ENCODE results near the gene NAA60. TPM values are rescaled to one million over a fixed set of nuclear protein-coding genes. Genes with fewer than 3 reads are reported as not detected.
A peak's percentile ranks its signal among the peaks of the same experiment; 100 is the strongest.
"Not testable (repeated sequence)": the region's sequence is repeated elsewhere in the genome, so short reads cannot be mapped to it uniquely, and the experiment has no call there.

The NAA60 gene
- total RNA-seq, 1 experiment from 2014 or later: 39.4 TPM

DNA sequence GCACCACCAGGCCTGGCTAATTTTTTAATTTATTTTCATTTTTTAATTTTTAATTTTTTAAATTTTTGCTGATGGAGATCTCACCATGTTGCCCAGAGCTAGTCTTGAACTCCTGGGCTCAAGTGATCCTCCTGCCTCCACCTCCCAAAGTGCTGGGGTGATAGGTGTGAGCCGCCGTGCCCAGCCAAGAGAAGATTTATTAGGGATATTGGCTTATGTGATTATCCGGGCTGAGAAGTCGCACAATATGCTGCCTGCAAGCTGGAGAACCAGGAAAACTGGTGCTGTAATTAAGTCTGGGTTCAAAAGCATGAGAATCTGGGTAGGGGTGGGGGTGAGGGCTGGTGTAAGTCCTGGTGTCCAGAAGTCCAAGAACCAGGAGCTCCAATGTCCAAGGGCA lies 54.3 kb downstream of the NAA60 start:
- Histone ChIP-seq H3K4me3 (ENCODE audit: low read depth, low read length, poor library complexity, severe bottlenecking) (no peak overlapping the region), H3K4me1 (ENCODE audit: insufficient read depth, low read length, poor library complexity, severe bottlenecking) (peaks cover 9% of the 10 kb centered on the region), H3K27me3 (replicated peaks; ENCODE audit: insufficient read depth, low read depth, low read length, poor library complexity) (no peaks in the 10 kb centered on the region), H3K36me3 (ENCODE audit: insufficient read depth, low read length, poor library complexity, severe bottlenecking) (no peaks in the 10 kb centered on the region), H3K9me3 (ENCODE audit: low read depth, low read length, poor library complexity, severe bottlenecking) (no peaks in the 10 kb centered on the region), H3K27ac (ENCODE audit: low read depth, low read length, poor library complexity, severe bottlenecking) (no peak overlapping the region)
- TF ChIP-seq EZH2 (IDR thresholded peaks at IDR 0.05; ENCODE audit: borderline replicate concordance, low read depth, low read length, poor library complexity, severe bottlenecking): no peak
- TF ChIP-seq, protein P1, sequence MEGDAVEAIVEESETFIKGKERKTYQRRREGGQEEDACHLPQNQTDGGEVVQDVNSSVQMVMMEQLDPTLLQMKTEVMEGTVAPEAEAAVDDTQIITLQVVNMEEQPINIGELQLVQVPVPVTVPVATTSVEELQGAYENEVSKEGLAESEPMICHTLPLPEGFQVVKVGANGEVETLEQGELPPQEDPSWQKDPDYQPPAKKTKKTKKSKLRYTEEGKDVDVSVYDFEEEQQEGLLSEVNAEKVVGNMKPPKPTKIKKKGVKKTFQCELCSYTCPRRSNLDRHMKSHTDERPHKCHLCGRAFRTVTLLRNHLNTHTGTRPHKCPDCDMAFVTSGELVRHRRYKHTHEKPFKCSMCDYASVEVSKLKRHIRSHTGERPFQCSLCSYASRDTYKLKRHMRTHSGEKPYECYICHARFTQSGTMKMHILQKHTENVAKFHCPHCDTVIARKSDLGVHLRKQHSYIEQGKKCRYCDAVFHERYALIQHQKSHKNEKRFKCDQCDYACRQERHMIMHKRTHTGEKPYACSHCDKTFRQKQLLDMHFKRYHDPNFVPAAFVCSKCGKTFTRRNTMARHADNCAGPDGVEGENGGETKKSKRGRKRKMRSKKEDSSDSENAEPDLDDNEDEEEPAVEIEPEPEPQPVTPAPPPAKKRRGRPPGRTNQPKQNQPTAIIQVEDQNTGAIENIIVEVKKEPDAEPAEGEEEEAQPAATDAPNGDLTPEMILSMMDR (conservative IDR thresholded peaks at IDR 0.05; ENCODE audit: low read depth, low read length): no peak
- BruUV-seq (replicated peaks): no TSS peak
- CTCF ChIA-PET: no interaction called here
- intact Hi-C loops (cut with micrococcal nuclease; ENCODE audit: unreplicated experiment): no loop called here
- no peak for DNase-seq (ENCODE audit: low spot score)
- POLR2A ChIA-PET (ENCODE audit: low non-redundant PET): no interaction called here

DNA sequence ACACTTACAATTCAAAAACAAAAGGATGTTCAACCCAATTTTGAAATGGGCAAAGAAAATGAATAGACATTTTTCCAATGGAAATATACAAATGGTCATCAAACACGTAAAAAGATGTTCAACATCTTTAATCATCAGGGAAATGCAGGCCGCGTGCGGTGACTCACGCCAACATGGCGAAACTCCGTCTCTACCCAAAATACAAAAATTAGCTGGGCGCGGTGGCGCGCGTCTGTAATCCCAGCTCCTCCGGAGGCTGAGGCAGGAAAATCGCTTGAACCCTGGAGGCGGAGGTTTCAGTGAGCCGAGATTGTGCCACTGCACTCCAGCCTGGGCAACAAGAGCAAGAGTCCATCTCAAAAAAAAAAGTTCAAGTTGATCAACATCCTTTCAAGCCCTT lies 55.5 kb downstream of the NAA60 start:
- H3K9me3 ChIP-seq (ENCODE audit: low read depth, low read length, poor library complexity, severe bottlenecking): no peaks in the 10 kb centered on the region
- no peaks in the 10 kb centered on the region for H3K36me3 ChIP-seq (ENCODE audit: insufficient read depth, low read length, poor library complexity, severe bottlenecking)
- H3K27me3 ChIP-seq (replicated peaks; ENCODE audit: insufficient read depth, low read depth, low read length, poor library complexity): no peaks in the 10 kb centered on the region
- ChIA-PET POLR2A (ENCODE audit: low non-redundant PET) (no interaction called here), CTCF (no interaction called here)
- H3K4me3 ChIP-seq (ENCODE audit: low read depth, low read length, poor library complexity, severe bottlenecking): no peak overlapping the region
- no peak for DNase-seq (ENCODE audit: low spot score)
- intact Hi-C loops (cut with micrococcal nuclease; ENCODE audit: unreplicated experiment): no loop called here
- no TSS peak for BruUV-seq (replicated peaks)
- H3K27ac ChIP-seq (ENCODE audit: low read depth, low read length, poor library complexity, severe bottlenecking): no peak overlapping the region
- TF ChIP-seq, protein P1 (conservative IDR thresholded peaks at IDR 0.05; ENCODE audit: low read depth, low read length): no peak
- TF ChIP-seq EZH2 (IDR thresholded peaks at IDR 0.05; ENCODE audit: borderline replicate concordance, low read depth, low read length, poor library complexity, severe bottlenecking): no peak
- H3K4me1 ChIP-seq (ENCODE audit: insufficient read depth, low read length, poor library complexity, severe bottlenecking): peaks cover 9% of the 10 kb centered on the region

DNA sequence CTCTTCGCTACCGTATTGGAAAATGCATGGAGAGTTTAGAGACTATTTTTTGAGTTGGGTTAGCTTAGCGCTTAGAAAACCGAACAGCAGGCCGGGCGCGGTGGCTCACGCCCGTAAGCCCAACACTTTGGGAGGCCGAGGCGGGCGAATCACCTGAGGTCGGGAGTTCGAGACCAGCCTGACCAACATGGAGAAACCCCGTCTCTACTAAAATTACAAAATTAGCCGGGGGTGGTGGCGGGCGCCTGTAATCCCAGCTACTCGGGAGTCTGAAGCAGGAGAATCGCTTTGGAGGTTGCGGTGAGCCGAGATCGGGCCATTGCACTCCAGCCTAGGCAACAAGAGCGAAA lies 57.9 kb downstream of the NAA60 start:
- intact Hi-C loops (cut with micrococcal nuclease; ENCODE audit: unreplicated experiment): loop anchor here (2.0 to 10.0 kb wide), 2 partner anchors 237 to 313 kb away; partner anchors contain the start of gene OR1F1
- CTCF ChIA-PET: not testable (repeated sequence)
- POLR2A ChIA-PET (ENCODE audit: low non-redundant PET): interaction anchor here (0.7 kb wide), 1 partner anchor 234 kb away, joined by 3 read pairs; no protein-coding TSS in a partner anchor

GRCh38 chr16:3501783-3502400 lies 58.4 kb downstream of the NAA60 start:
- H3K27ac ChIP-seq (ENCODE audit: low read depth, low read length, poor library complexity, severe bottlenecking): no peak overlapping the region
- no TSS peak for BruUV-seq (replicated peaks)
- POLR2A ChIA-PET (ENCODE audit: low non-redundant PET): interaction anchor here (0.7 kb wide), 1 partner anchor 235 kb away, joined by 3 read pairs; no protein-coding TSS in a partner anchor
- H3K27me3 ChIP-seq (replicated peaks; ENCODE audit: insufficient read depth, low read depth, low read length, poor library complexity): no peaks in the 10 kb centered on the region
- DNase-seq (ENCODE audit: low spot score): no peak
- no peak for TF ChIP-seq EZH2 (IDR thresholded peaks at IDR 0.05; ENCODE audit: borderline replicate concordance, low read depth, low read length, poor library complexity, severe bottlenecking)
- TF ChIP-seq, protein P1 (conservative IDR thresholded peaks at IDR 0.05; ENCODE audit: low read depth, low read length): no peak
- H3K9me3 ChIP-seq (ENCODE audit: low read depth, low read length, poor library complexity, severe bottlenecking): no peaks in the 10 kb centered on the region
- peak overlapping the region; percentile 96 for H3K4me3 ChIP-seq (ENCODE audit: low read depth, low read length, poor library complexity, severe bottlenecking)
- intact Hi-C loops (cut with micrococcal nuclease; ENCODE audit: unreplicated experiment): loop anchor here (2.0 to 10.0 kb wide), 2 partner anchors 237 to 313 kb away; partner anchors contain the start of gene OR1F1
- peaks cover 7% of the 10 kb centered on the region for H3K36me3 ChIP-seq (ENCODE audit: insufficient read depth, low read length, poor library complexity, severe bottlenecking)
- CTCF ChIA-PET: no interaction called here
- peaks cover 9% of the 10 kb centered on the region for H3K4me1 ChIP-seq (ENCODE audit: insufficient read depth, low read length, poor library complexity, severe bottlenecking)

More for the DNA sequence above, 57.9 kb downstream of the NAA60 start:
- H3K36me3 ChIP-seq (ENCODE audit: insufficient read depth, low read length, poor library complexity, severe bottlenecking); DNase-seq (ENCODE audit: low spot score); H3K4me1 ChIP-seq (ENCODE audit: insufficient read depth, low read length, poor library complexity, severe bottlenecking); H3K27me3 ChIP-seq (replicated peaks; ENCODE audit: insufficient read depth, low read depth, low read length, poor library complexity); BruUV-seq (replicated peaks); H3K9me3 ChIP-seq (ENCODE audit: low read depth, low read length, poor library complexity, severe bottlenecking): not testable (repeated sequence)
- peak overlapping the region; percentile 60 for H3K27ac ChIP-seq (ENCODE audit: low read depth, low read length, poor library complexity, severe bottlenecking)
- peak overlapping the region; percentile 96 for H3K4me3 ChIP-seq (ENCODE audit: low read depth, low read length, poor library complexity, severe bottlenecking)
